Measurements from ENCODE around the gene IRF8. TPM values are rescaled to one million over a fixed set of nuclear protein-coding genes. Genes with fewer than 3 reads are reported as not detected.

The IRF8 gene, protein sequence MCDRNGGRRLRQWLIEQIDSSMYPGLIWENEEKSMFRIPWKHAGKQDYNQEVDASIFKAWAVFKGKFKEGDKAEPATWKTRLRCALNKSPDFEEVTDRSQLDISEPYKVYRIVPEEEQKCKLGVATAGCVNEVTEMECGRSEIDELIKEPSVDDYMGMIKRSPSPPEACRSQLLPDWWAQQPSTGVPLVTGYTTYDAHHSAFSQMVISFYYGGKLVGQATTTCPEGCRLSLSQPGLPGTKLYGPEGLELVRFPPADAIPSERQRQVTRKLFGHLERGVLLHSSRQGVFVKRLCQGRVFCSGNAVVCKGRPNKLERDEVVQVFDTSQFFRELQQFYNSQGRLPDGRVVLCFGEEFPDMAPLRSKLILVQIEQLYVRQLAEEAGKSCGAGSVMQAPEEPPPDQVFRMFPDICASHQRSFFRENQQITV
- not detected in 2 replicates for total RNA-seq (ENCODE audit: low replicate concordance)

GRCh38 chr16:85898521-85899442, at the start of gene IRF8:
Gene IRF8 (plus strand): TSS chr16:85899162. CDS start chr16:85903016, 3,854 bp downstream.

Other genes starting within 250 kb of the IRF8 start
- gene GINS2, start 210.2 kb upstream of the IRF8 start, total RNA-seq (ENCODE audit: low replicate concordance): 0.47 and 3.2 TPM in 2 replicates
- 0.82 and 6.0 TPM in 2 replicates for gene C16orf74, start 148.1 kb upstream of the IRF8 start, total RNA-seq (ENCODE audit: low replicate concordance)
- gene EMC8, start 99.6 kb upstream of the IRF8 start, total RNA-seq (ENCODE audit: low replicate concordance): 21.1 and 29.8 TPM in 2 replicates
- gene COX4I1, start 99.5 kb upstream of the IRF8 start, total RNA-seq (ENCODE audit: low replicate concordance): 582 and 772 TPM in 2 replicates